ENCODE results near the gene MVP.

MVP gene

DNA sequence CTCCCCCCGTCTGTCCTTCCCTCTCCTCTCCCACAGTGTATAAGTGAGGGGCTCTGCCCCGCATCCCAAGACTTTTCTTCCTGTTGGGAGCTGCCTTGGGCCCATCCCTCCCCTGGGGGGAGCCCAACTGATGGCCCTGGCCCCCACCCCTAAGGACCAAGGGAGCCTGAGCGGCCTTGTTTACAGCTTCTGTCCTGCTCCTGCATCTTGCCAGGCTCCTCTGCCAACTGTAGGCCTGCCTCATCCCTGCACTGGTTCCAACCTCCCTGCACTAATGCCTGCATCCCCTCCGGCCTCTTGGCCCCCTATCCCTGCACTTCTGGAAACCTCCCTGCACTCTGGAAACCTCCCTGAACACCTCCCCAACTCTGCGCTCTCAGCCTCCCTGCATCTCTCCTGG, 5.7 kb upstream of the MVP start:
- TF ChIP-seq, protein P1, sequence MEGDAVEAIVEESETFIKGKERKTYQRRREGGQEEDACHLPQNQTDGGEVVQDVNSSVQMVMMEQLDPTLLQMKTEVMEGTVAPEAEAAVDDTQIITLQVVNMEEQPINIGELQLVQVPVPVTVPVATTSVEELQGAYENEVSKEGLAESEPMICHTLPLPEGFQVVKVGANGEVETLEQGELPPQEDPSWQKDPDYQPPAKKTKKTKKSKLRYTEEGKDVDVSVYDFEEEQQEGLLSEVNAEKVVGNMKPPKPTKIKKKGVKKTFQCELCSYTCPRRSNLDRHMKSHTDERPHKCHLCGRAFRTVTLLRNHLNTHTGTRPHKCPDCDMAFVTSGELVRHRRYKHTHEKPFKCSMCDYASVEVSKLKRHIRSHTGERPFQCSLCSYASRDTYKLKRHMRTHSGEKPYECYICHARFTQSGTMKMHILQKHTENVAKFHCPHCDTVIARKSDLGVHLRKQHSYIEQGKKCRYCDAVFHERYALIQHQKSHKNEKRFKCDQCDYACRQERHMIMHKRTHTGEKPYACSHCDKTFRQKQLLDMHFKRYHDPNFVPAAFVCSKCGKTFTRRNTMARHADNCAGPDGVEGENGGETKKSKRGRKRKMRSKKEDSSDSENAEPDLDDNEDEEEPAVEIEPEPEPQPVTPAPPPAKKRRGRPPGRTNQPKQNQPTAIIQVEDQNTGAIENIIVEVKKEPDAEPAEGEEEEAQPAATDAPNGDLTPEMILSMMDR (IDR thresholded peaks at IDR 0.05; ENCODE audit: poor library complexity, severe bottlenecking) = no peak
- no peaks in the 10 kb centered on the region for H3K9me3 ChIP-seq (ENCODE audit: severe bottlenecking)
- no peak for DNase-seq (ENCODE audit: low spot score)
- ATAC-seq (ENCODE audit: low read depth) = no peak
- peaks cover 4% of the 10 kb centered on the region for H3K4me1 ChIP-seq (ENCODE audit: insufficient read depth, poor library complexity, severe bottlenecking)
- H3K4me3 ChIP-seq (ENCODE audit: severe bottlenecking) = no peak overlapping the region
- H3K27ac ChIP-seq (ENCODE audit: poor library complexity, severe bottlenecking) = no peak overlapping the region
- H3K27me3 ChIP-seq (ENCODE audit: insufficient read depth, poor library complexity, severe bottlenecking) = no peaks in the 10 kb centered on the region
- peaks cover 27% of the 10 kb centered on the region for H3K36me3 ChIP-seq (ENCODE audit: low read depth)

DNA sequence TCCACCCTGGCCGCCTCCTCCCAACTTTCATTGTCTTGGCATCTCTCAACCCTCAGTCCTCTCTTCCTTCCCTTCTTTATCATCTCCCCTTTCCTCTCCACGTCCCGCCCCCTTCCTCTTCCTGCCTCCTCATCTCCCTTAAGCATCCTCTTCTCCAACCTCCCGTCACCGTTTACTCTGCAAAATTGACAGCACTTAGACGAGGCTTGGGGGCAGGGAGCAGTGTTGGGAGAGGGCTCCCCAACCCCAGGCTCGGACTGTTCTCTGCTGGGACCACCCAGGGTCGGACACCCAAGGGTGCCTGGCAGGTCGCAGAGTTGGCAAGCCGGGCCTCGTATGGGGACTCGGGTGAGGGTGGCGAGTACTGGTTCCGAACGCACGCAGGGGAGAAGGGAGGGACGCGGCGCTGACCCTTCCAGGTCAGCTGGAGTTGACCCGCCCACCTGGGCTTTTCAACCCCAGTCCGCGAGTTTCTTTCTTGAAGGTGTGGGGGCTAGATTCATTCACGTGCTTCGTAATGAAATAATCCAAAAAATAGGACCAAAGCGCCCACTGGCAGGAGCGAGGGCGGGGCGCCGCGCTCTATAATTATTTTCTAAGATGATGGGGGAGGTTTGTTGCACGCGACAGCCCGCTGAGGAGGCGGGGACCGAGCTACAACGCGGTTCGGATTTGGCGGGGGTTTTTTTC, 5.1 kb upstream of the MVP start:
- Histone ChIP-seq H3K4me1 (ENCODE audit: insufficient read depth, poor library complexity, severe bottlenecking) (peaks cover 9% of the 10 kb centered on the region), H3K36me3 (ENCODE audit: low read depth) (peaks cover 29% of the 10 kb centered on the region), H3K27ac (ENCODE audit: poor library complexity, severe bottlenecking) (peak overlapping the region; percentile 79), H3K9me3 (ENCODE audit: severe bottlenecking) (no peaks in the 10 kb centered on the region), H3K4me3 (ENCODE audit: severe bottlenecking) (peak overlapping the region; percentile 57), H3K27me3 (ENCODE audit: insufficient read depth, poor library complexity, severe bottlenecking) (no peaks in the 10 kb centered on the region)
- TF ChIP-seq, protein P1 (IDR thresholded peaks at IDR 0.05; ENCODE audit: poor library complexity, severe bottlenecking) = no peak
- DNase-seq (ENCODE audit: low spot score) = no peak
- ATAC-seq (ENCODE audit: low read depth) = no peak

DNA sequence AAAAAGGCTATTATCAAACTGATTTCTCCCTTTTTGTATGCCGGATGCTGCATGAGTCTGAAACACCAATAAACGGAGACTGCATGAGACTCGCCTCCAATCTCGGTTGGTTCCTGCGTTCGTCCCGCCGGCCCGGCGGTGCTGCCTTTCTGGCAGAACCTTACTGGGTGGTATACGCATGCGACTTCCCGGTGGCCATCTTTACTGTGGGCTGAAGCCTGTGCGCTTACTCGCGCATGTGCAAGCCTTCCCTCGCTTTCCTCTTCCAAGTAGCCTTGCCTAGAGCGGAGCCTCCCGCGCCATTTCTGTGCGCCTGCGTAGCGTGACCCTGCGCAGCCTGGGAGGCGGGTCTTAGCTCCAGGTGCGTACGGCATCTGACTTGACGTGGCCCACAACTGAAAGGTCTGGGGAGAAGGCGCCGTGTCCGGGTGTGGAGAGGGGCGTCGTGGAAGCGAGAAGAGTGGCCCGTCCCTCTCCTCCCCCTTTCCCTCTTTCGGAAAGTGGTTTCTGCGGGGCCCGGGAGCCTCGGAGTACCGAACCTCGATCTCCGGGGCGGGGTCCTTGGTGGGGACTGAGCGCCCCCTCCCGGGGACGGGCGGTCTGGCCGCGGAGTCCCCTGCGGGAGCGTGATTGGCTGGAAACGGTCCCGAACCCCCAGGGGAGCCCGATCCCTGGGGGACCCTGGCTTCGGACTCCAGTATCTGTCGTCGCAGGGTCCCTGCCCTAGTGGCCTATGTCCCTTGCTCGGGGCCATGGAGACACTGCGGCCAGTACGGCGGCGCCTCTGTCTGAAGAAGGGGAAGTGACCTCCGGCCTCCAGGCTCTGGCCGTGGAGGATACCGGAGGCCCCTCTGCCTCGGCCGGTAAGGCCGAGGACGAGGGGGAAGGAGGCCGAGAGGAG, 4.2 kb upstream of the MVP start, which contains the start of gene PAGR1:
PAGR1 (plus strand) TSS at position 360 of the 901 bp plus-strand sequence; CDS start at position 734, 374 bp downstream.
- TF ChIP-seq, protein P1 (IDR thresholded peaks at IDR 0.05; ENCODE audit: poor library complexity, severe bottlenecking) = peak; percentile 97
- peak within 1 kb of the TSS; percentile 57 for H3K4me3 ChIP-seq (ENCODE audit: severe bottlenecking)
- peaks cover 9% of the 10 kb centered on the region for H3K4me1 ChIP-seq (ENCODE audit: insufficient read depth, poor library complexity, severe bottlenecking)

DNA sequence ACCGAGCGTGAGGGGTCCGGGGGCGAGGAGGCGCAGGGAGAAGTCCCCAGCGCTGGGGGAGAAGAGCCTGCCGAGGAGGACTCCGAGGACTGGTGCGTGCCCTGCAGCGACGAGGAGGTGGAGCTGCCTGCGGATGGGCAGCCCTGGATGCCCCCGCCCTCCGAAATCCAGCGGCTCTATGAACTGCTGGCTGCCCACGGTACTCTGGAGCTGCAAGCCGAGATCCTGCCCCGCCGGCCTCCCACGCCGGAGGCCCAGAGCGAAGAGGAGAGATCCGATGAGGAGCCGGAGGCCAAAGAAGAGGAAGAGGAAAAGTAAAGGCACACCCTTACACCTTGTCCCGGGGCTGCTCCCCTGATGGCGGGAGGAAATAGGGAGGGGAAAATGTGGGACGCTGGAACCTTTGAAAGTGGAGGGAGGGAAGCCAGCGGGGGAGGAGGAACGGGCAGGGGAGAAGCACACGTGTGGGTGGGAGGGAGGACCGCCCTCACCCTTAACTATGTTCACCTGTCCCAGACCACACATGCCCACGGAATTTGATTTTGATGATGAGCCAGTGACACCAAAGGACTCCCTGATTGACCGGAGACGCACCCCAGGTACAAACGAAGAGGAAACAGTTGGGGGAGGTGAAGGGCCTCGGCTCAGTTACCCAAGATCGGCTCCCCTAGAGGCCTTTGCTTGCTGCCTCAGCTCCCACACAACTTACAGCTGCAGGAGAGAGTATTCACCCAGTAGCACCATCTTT, 3.4 kb upstream of the MVP start:
- no peaks in the 10 kb centered on the region for H3K9me3 ChIP-seq (ENCODE audit: severe bottlenecking)
- no peak for DNase-seq (ENCODE audit: low spot score)
- TF ChIP-seq, protein P1 (IDR thresholded peaks at IDR 0.05; ENCODE audit: poor library complexity, severe bottlenecking) = no peak
- H3K27ac ChIP-seq (ENCODE audit: poor library complexity, severe bottlenecking) = peak overlapping the region; percentile 79
- ATAC-seq (ENCODE audit: low read depth) = peak; percentile 49
- peaks cover 27% of the 10 kb centered on the region for H3K36me3 ChIP-seq (ENCODE audit: low read depth)
- H3K27me3 ChIP-seq (ENCODE audit: insufficient read depth, poor library complexity, severe bottlenecking) = no peaks in the 10 kb centered on the region
- H3K4me1 ChIP-seq (ENCODE audit: insufficient read depth, poor library complexity, severe bottlenecking) = peaks cover 9% of the 10 kb centered on the region
- peak overlapping the region; percentile 57 for H3K4me3 ChIP-seq (ENCODE audit: severe bottlenecking)

More for the DNA sequence above, 4.2 kb upstream of the MVP start, which contains the start of gene PAGR1:
- no peaks in the 10 kb centered on the region for H3K27me3 ChIP-seq (ENCODE audit: insufficient read depth, poor library complexity, severe bottlenecking)
- no peaks in the 10 kb centered on the region for H3K9me3 ChIP-seq (ENCODE audit: severe bottlenecking)
- ATAC-seq (ENCODE audit: low read depth) (peak; percentile 54), DNase-seq (ENCODE audit: low spot score) (peak; percentile 96)
- peak within 1 kb of the TSS; percentile 79 for H3K27ac ChIP-seq (ENCODE audit: poor library complexity, severe bottlenecking)
- peaks cover 27% of the 10 kb centered on the region for H3K36me3 ChIP-seq (ENCODE audit: low read depth)
